ENCODE measurements around the gene ABI3BP. TPM values are rescaled to one million over a fixed set of nuclear protein-coding genes. Genes with fewer than 3 reads are reported as not detected.
"Not testable (repeated sequence)": the region's sequence is repeated elsewhere in the genome, so short reads cannot be mapped to it uniquely, and the experiment has no call there.

Gene ABI3BP
- total RNA-seq, 1 experiment from 2014 or later, result 5.2 TPM

DNA sequence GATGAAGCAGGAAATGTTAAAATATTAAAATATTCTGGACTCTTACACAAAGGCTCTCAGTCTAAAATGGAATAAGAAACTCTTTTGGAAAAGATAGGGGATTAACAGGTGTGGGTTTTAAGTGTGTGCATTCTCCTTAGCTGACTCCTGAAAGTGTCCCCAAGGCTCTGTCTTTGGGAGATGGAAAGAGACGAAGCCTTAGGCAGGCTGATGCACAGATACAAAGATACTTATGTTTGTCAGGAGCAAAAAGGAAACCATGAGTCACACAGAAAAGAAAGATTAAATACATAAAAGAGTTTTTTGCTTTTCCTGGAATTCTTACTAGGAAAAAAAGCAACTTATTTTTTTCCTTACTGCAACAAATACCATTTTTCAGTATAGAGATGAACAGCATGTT, 23.8 kb upstream of the ABI3BP start:
- CTCF ChIA-PET, result no interaction called here
- intact Hi-C loops (cut with micrococcal nuclease; ENCODE audit: unreplicated experiment), result no loop called here
- H3K9me3 Mint-ChIP-seq (ENCODE audit: low read depth, unreplicated experiment), result no peaks in the 10 kb centered on the region
- no peak overlapping the region for H3K27ac Mint-ChIP-seq (ENCODE audit: unreplicated experiment)
- DNase-seq, result no peak
- no peak overlapping the region for H3K4me3 Mint-ChIP-seq (ENCODE audit: low read depth, unreplicated experiment)
- H3K4me1 Mint-ChIP-seq (ENCODE audit: low read depth, unreplicated experiment), result peaks cover 28% of the 10 kb centered on the region
- H3K27me3 Mint-ChIP-seq (ENCODE audit: unreplicated experiment), result no peaks in the 10 kb centered on the region
- TF ChIP-seq CTCF (IDR thresholded peaks at IDR 0.05; ENCODE audit: unreplicated experiment), result no peak
- H3K36me3 Mint-ChIP-seq (ENCODE audit: insufficient read depth, unreplicated experiment), result peaks cover 5% of the 10 kb centered on the region
- no TSS peak for BruUV-seq (replicated peaks)

DNA sequence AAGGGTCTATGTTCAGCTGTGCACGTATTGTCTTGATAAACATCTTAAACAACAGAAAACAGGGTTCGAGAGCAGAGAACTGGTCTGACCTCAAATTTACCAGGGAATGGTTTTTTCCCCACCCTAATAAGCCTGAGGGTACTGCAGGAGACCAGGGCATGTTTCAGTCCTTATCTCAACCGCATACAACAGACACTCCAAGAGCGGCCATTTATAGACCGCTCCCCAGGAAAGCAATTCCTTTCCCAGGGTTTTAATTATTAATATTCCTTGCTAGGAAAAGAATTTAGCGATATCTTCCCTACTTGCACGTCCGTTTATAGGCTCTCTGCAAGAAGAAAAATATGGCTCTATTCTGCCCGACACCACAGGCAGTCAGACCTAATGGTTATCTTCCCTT, 19.1 kb upstream of the ABI3BP start:
- CTCF ChIA-PET; H3K4me1 Mint-ChIP-seq (ENCODE audit: low read depth, unreplicated experiment); BruUV-seq (replicated peaks): not testable (repeated sequence)

DNA sequence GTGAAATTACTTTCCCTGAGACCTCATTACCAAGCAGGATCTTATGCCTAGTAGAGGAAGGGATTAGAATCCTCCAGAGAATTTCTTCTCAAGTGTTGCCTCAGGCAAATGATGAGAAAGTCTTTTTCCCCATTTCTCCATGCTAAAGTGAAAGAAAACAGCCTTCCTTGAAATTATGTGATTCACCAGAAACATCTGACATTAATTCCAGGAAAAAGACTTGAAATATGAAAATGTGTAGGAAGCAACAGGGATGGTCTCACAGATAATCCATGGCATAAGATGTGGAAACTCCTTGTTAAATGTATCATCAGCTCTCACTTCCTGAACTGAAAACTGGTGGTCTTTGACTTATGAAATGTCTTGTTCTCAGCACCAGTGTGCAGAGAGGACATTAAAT, 17.9 kb upstream of the ABI3BP start:
- Mint-ChIP-seq H3K27me3 (ENCODE audit: unreplicated experiment) (no peaks in the 10 kb centered on the region), H3K4me3 (ENCODE audit: low read depth, unreplicated experiment) (no peak overlapping the region)
- no TSS peak for BruUV-seq (replicated peaks)

More for the DNA sequence above, 19.1 kb upstream of the ABI3BP start:
- H3K36me3 Mint-ChIP-seq (ENCODE audit: insufficient read depth, unreplicated experiment); DNase-seq; H3K9me3 Mint-ChIP-seq (ENCODE audit: low read depth, unreplicated experiment); H3K4me3 Mint-ChIP-seq (ENCODE audit: low read depth, unreplicated experiment); H3K27ac Mint-ChIP-seq (ENCODE audit: unreplicated experiment); H3K27me3 Mint-ChIP-seq (ENCODE audit: unreplicated experiment); intact Hi-C loops (cut with micrococcal nuclease; ENCODE audit: unreplicated experiment): not testable (repeated sequence)

GRCh38 chr3:101010296-101010695, 17.1 kb upstream of the ABI3BP start:
- no peak overlapping the region for H3K27ac Mint-ChIP-seq (ENCODE audit: unreplicated experiment)
- H3K9me3 Mint-ChIP-seq (ENCODE audit: low read depth, unreplicated experiment), result peaks cover 12% of the 10 kb centered on the region

More for the DNA sequence above, 17.9 kb upstream of the ABI3BP start:
- intact Hi-C loops (cut with micrococcal nuclease; ENCODE audit: unreplicated experiment), result no loop called here
- Mint-ChIP-seq H3K9me3 (ENCODE audit: low read depth, unreplicated experiment) (peaks cover 11% of the 10 kb centered on the region), H3K4me1 (ENCODE audit: low read depth, unreplicated experiment) (no peaks in the 10 kb centered on the region), H3K27ac (ENCODE audit: unreplicated experiment) (no peak overlapping the region), H3K36me3 (ENCODE audit: insufficient read depth, unreplicated experiment) (no peaks in the 10 kb centered on the region)
- no peak for TF ChIP-seq CTCF (IDR thresholded peaks at IDR 0.05; ENCODE audit: unreplicated experiment)
- DNase-seq, result no peak
- CTCF ChIA-PET, result no interaction called here

More at GRCh38 chr3:101010296-101010695, 17.1 kb upstream of the ABI3BP start:
- H3K4me3 Mint-ChIP-seq (ENCODE audit: low read depth, unreplicated experiment), result no peak overlapping the region
- BruUV-seq (replicated peaks), result no TSS peak
- H3K27me3 Mint-ChIP-seq (ENCODE audit: unreplicated experiment), result no peaks in the 10 kb centered on the region
- H3K4me1 Mint-ChIP-seq (ENCODE audit: low read depth, unreplicated experiment), result no peaks in the 10 kb centered on the region
- TF ChIP-seq CTCF (IDR thresholded peaks at IDR 0.05; ENCODE audit: unreplicated experiment), result no peak
- intact Hi-C loops (cut with micrococcal nuclease; ENCODE audit: unreplicated experiment), result no loop called here
- CTCF ChIA-PET, result no interaction called here
- no peak for DNase-seq
- H3K36me3 Mint-ChIP-seq (ENCODE audit: insufficient read depth, unreplicated experiment), result no peaks in the 10 kb centered on the region

Data from Calu3 (cell line).